Measurements from ENCODE around the gene NIPSNAP3A. TPM values are rescaled to one million over a fixed set of nuclear protein-coding genes. Genes with fewer than 3 reads are reported as not detected.

Gene NIPSNAP3A
- total RNA-seq, 6 experiments from 2014 or later = 16.8 to 28.1 (median 22.4) TPM

DNA sequence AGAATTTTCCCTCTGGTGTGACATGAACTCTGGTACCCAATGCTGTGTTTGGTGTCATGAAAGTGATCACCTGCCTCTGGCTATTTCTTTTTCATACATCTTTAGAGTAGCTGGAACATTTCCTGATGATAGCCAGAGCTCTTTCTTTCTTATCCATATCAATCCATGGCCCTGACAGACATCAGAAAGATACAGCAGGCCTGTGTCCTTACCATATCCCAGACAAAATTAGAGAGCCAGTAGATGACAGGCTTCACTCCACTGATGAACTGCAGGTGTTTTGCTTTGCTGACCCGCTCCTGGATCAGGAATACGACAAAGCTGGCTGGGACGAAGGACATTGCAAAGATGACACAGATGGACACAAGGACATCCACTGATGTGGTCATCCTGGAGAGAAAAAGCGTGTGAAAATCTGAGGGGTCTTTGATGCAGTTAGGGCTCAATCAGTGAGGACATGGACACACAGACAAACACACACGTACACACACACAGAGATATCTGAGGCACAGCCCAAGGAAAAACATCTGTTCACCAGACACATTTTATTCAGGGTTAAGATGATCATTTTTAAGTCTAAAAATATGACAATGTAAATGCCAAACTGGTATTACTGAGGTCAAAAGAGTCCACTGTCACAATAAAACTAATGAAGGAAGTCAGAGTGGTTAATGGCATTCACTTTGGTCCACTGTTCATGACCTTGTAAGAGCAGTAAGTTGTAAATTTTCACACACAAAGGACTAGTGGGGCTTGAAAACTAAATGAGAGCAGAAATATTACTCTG is 50.9 kb downstream of the NIPSNAP3A start:
- intact Hi-C loops (cut with DNase I) = no loop called here
- H3K4me3 ChIP-seq = no peak overlapping the region
- 72% methylated on average over 5 of the region's 5 CpGs for WGBS (ENCODE audit: insufficient coverage, low coverage, low lambda C conversion rate, missing lambda C conversion rate)

DNA sequence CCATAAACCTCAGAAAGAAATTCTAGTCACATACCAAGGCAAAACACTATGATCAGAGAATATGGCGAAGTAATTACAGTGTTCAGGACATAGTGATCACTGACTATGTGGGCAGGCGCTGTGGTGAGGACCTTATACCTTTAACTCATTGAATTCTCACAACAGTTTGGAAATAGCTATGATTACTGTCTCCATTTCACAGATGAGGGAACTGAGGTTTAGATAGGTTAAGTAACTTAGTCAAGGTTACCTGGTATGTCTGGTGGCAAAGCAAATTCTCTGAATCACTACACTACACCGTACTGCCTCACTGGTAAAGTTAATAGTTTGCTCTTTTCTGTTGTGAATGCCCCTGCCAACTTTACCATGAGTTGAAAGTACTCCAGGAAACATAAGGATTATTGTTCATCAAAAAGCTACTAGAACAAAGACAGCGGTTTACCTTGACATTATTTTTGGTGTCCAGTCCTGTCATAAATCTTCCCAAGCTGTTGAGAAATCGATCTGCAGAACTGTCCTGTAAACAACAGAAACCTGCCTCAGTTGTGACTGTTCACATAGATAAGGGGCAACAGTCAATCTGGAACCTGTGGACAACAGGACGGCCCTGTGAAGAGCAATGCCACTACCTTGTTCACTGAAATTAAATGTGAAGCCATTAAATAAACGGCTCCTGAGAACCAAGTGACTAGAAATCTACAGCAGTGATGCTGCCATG is 52.7 kb downstream of the NIPSNAP3A start:
- ATAC-seq = no peak
- no peak for TF ChIP-seq POLR2A (IDR thresholded peaks at IDR 0.05)
- TF ChIP-seq, protein P1, sequence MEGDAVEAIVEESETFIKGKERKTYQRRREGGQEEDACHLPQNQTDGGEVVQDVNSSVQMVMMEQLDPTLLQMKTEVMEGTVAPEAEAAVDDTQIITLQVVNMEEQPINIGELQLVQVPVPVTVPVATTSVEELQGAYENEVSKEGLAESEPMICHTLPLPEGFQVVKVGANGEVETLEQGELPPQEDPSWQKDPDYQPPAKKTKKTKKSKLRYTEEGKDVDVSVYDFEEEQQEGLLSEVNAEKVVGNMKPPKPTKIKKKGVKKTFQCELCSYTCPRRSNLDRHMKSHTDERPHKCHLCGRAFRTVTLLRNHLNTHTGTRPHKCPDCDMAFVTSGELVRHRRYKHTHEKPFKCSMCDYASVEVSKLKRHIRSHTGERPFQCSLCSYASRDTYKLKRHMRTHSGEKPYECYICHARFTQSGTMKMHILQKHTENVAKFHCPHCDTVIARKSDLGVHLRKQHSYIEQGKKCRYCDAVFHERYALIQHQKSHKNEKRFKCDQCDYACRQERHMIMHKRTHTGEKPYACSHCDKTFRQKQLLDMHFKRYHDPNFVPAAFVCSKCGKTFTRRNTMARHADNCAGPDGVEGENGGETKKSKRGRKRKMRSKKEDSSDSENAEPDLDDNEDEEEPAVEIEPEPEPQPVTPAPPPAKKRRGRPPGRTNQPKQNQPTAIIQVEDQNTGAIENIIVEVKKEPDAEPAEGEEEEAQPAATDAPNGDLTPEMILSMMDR (IDR thresholded peaks at IDR 0.05) = no peak
- H3K27ac ChIP-seq = no peak overlapping the region
- peaks cover 17 to 99% (median 73%) of the 10 kb centered on the region in 4 donors for H3K36me3 ChIP-seq
- no peak for DNase-seq
- H3K4me1 ChIP-seq = no peaks in the 10 kb centered on the region
- intact Hi-C loops (cut with DNase I) = loop anchor here in 1 of 2 donors (10.0 kb wide), 1 partner anchor 55 kb away; no protein-coding TSS in a partner anchor
- H3K9me3 ChIP-seq = no peaks in the 10 kb centered on the region
- H3K4me3 ChIP-seq = no peak overlapping the region
- H3K27me3 ChIP-seq = no peaks in the 10 kb centered on the region
- WGBS (ENCODE audit: insufficient coverage, low coverage, low lambda C conversion rate, missing lambda C conversion rate) = 90% methylated on average over 7 of the region's 7 CpGs

More for the DNA sequence above, 50.9 kb downstream of the NIPSNAP3A start:
- Histone ChIP-seq H3K27ac (no peak overlapping the region), H3K9me3 (no peaks in the 10 kb centered on the region), H3K36me3 (peaks cover 17 to 99% (median 71%) of the 10 kb centered on the region in 4 donors), H3K4me1 (no peaks in the 10 kb centered on the region), H3K27me3 (no peaks in the 10 kb centered on the region)
- ATAC-seq (no peak), DNase-seq (no peak)
- TF ChIP-seq, protein P1 (IDR thresholded peaks at IDR 0.05) = no peak
- no peak for TF ChIP-seq POLR2A (IDR thresholded peaks at IDR 0.05)

DNA sequence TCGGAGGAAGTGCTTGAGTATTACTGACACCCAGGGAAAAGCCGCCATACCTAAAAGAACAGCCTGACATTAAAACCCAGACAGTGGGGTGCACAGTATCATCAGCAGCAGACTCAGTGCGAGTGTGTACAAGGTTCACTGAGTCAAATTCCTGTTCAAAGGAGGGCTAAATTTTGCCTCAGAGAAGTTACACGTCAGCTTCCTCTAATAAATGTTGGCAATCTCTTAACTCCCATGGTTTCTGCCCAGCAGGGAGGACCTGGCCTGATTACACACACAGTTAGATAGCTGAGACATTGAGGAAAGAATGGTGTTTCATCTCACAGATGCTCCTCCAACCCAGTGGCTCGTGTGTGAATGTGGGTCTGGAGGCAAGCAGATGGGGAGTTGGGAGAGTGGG is 54.6 kb downstream of the NIPSNAP3A start:
- Histone ChIP-seq H3K4me1 (no peaks in the 10 kb centered on the region), H3K9me3 (no peaks in the 10 kb centered on the region), H3K4me3 (no peak overlapping the region), H3K36me3 (peaks cover 9 to 99% (median 71%) of the 10 kb centered on the region in 4 donors), H3K27me3 (no peaks in the 10 kb centered on the region), H3K27ac (no peak overlapping the region)
- TF ChIP-seq, protein P1 (IDR thresholded peaks at IDR 0.05) = no peak
- TF ChIP-seq POLR2A (IDR thresholded peaks at IDR 0.05) = no peak
- ATAC-seq (no peak), DNase-seq (no peak)
- intact Hi-C loops (cut with DNase I) = loop anchor here in 1 of 2 donors (10.0 kb wide), 1 partner anchor 53 kb away; no protein-coding TSS in a partner anchor
- 100% methylated on average over 3 of the region's 5 CpGs for WGBS (ENCODE audit: insufficient coverage, low coverage, low lambda C conversion rate, missing lambda C conversion rate)

DNA sequence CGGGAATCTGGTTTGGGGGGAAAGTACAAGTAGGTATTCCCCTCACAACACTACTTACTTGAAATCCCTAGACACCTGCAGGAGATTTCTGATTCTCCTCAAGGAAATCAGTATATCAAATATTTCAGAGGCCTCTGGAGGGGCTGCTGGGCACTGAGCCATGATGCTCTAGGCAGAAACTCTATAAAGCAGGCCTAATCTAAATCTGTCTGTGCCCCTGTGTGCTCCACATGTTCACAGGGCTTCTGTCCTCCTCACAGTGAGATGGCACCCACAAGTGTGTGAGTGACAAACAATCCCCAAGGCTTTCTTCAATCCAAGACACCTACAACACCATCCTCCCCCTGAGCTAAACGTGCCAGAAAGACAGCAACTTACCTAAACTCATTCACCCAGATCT is 55.4 kb downstream of the NIPSNAP3A start:
- Histone ChIP-seq H3K27ac (no peak overlapping the region), H3K36me3 (peaks cover 8 to 98% (median 71%) of the 10 kb centered on the region in 4 donors), H3K27me3 (no peaks in the 10 kb centered on the region), H3K4me3 (no peak overlapping the region), H3K4me1 (no peaks in the 10 kb centered on the region), H3K9me3 (no peaks in the 10 kb centered on the region)
- TF ChIP-seq, protein P1 (IDR thresholded peaks at IDR 0.05) = no peak
- no peak for TF ChIP-seq POLR2A (IDR thresholded peaks at IDR 0.05)
- ATAC-seq (no peak), DNase-seq (no peak)
- intact Hi-C loops (cut with DNase I) = loop anchor here in 1 of 2 donors (10.0 kb wide), 1 partner anchor 52 kb away; no protein-coding TSS in a partner anchor
- 82% methylated on average over 2 of the region's 2 CpGs for WGBS (ENCODE audit: insufficient coverage, low coverage, low lambda C conversion rate, missing lambda C conversion rate)
